ENCODE data around the gene RIC8B. TPM values are rescaled to one million over a fixed set of nuclear protein-coding genes. Genes with fewer than 3 reads are reported as not detected.

RIC8B gene
- total RNA-seq, 1 experiment from 2014 or later: 29.0 TPM

DNA sequence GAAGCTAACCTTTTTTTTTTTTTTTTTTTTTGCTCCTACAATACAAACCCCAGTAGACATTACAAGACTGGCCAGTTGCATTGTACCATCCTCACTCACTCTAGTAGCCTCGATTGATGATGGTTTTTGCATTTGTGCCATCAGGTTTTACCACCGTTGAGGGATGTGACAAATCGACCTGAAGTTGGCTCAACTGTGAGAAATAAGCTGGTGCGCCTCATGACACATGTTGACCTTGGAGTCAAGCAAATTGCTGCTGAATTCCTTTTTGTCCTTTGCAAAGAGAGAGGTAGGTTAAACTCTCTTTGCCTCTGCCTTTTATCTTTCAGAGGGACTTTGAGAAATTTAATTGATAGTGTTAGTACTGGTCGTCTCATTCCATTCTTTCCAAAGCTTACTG lies 76.8 kb downstream of the RIC8B start:
- Histone ChIP-seq H3K9me3 (ENCODE audit: control insufficient read depth, low read depth, low read length) (peaks cover 10% of the 10 kb centered on the region), H3K27me3 (ENCODE audit: insufficient read depth, low read length) (no peaks in the 10 kb centered on the region), H3K4me1 (ENCODE audit: insufficient read depth, low read length) (no peaks in the 10 kb centered on the region; the same call in 1 of the 2 replicates), H3K4ac (ENCODE audit: low read depth, low read length) (no peak overlapping the region), H3K23me2 (ENCODE audit: insufficient read length, low read depth, low read length, poor library complexity, severe bottlenecking) (no peaks in the 10 kb centered on the region), H3K56ac (ENCODE audit: insufficient read length, low read depth, low read length) (no peak overlapping the region), H3T11ph (ENCODE audit: low read length) (no peak overlapping the region), H2AFZ (ENCODE audit: low read length) (no peak overlapping the region), H4K8ac (replicated peaks; ENCODE audit: insufficient read length, low read depth, low read length) (no peak overlapping the region), H3K79me2 (ENCODE audit: insufficient read depth, low read length) (no peaks in the 10 kb centered on the region), H3K27ac (ENCODE audit: insufficient read length, low read depth, low read length) (no peak overlapping the region), H2AK5ac (ENCODE audit: insufficient read length, low read length) (no peak overlapping the region), H4K91ac (ENCODE audit: insufficient read length, low read depth, low read length) (no peak overlapping the region), H2BK12ac (ENCODE audit: insufficient read length, low read depth, low read length) (no peak overlapping the region), H2BK20ac (ENCODE audit: low read depth, low read length, poor library complexity, severe bottlenecking) (no peak overlapping the region), H2BK15ac (ENCODE audit: low read depth, low read length) (no peak overlapping the region), H4K20me1 (ENCODE audit: control insufficient read depth, insufficient read depth, insufficient read length) (no peaks in the 10 kb centered on the region), H4K5ac (ENCODE audit: insufficient read length, low read depth, low read length) (no peak overlapping the region), H3K18ac (ENCODE audit: insufficient read length, low read depth, low read length) (no peak overlapping the region), H3K9ac (ENCODE audit: extremely low read depth, insufficient read length, low read length) (no peak overlapping the region), H3K14ac (ENCODE audit: insufficient read depth, low read length) (no peak overlapping the region), H2BK120ac (ENCODE audit: low read depth, low read length, poor library complexity, severe bottlenecking) (no peak overlapping the region), H3K23ac (ENCODE audit: insufficient read length, low read depth, low read length) (no peak overlapping the region), H2BK5ac (ENCODE audit: insufficient read length, low read length) (no peak overlapping the region), H3K4me2 (ENCODE audit: insufficient read depth, insufficient read length, low read length) (no peak overlapping the region), H3K79me1 (ENCODE audit: insufficient read depth, low read depth, low read length, poor library complexity, severe bottlenecking) (no peaks in the 10 kb centered on the region)
- TF ChIP-seq, protein P1, sequence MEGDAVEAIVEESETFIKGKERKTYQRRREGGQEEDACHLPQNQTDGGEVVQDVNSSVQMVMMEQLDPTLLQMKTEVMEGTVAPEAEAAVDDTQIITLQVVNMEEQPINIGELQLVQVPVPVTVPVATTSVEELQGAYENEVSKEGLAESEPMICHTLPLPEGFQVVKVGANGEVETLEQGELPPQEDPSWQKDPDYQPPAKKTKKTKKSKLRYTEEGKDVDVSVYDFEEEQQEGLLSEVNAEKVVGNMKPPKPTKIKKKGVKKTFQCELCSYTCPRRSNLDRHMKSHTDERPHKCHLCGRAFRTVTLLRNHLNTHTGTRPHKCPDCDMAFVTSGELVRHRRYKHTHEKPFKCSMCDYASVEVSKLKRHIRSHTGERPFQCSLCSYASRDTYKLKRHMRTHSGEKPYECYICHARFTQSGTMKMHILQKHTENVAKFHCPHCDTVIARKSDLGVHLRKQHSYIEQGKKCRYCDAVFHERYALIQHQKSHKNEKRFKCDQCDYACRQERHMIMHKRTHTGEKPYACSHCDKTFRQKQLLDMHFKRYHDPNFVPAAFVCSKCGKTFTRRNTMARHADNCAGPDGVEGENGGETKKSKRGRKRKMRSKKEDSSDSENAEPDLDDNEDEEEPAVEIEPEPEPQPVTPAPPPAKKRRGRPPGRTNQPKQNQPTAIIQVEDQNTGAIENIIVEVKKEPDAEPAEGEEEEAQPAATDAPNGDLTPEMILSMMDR (conservative IDR thresholded peaks at IDR 0.05): no peak
- peaks cover 0 to 11% of the 10 kb centered on the region in 2 experiments; a peak in 3 of 5 replicates for H3K9me3 Mint-ChIP-seq
- H3K27me3 Mint-ChIP-seq (ENCODE audit: low read depth): no peaks in the 10 kb centered on the region
- peaks cover 14 to 17% (median 15%) of the 10 kb centered on the region in 3 experiments for H3K36me3 Mint-ChIP-seq (ENCODE audit: insufficient read depth in 1 of 3, low read depth in 3 of 3)
- whole genome bisulfite sequencing (ENCODE audit: extremely low coverage, insufficient read length, low lambda C conversion rate): no CpG with 5 or more reads among the region's 5 CpGs
- H3K27ac Mint-ChIP-seq: no peak overlapping the region
- DNase-seq: no peak
- H3K4me3 Mint-ChIP-seq: no peak overlapping the region
- peaks cover 0 to 3% of the 10 kb centered on the region in 2 experiments; a peak in 2 of 4 replicates for H3K4me1 Mint-ChIP-seq

Data from H9 (cell line).